Smooth muscle cell (in vitro differentiated cells): ENCODE measurements around the gene BCL6B. TPM values are rescaled to one million over a fixed set of nuclear protein-coding genes. Genes with fewer than 3 reads are reported as not detected.

ENCODE experiments used
- DNase-seq: peaks from one replicate; lab custom pipeline; 2025; ENCODE audit not compliant: unreplicated experiment; lab: John Stamatoyannopoulos, UW
- H2AFZ ChIP-seq: fragments of 200-600 bp; sonication (generic); 2 replicates; pipeline ENCODE4 v1.6.0; 2016; ENCODE audit warnings: antibody characterized with exemption, low read depth, mild to moderate bottlenecking
- H3F3A ChIP-seq: fragments of 200-600 bp; sonication (generic); 2 replicates; pipeline ENCODE4 v1.6.0; 2017; ENCODE audit warnings: antibody characterized with exemption, low read depth
- H3K27ac ChIP-seq: fragments of 200-600 bp; sonication (generic); 2 replicates; pipeline ENCODE4 v1.5.1; 2016; ENCODE audit warnings: low read depth, mild to moderate bottlenecking
- H3K27me3 ChIP-seq: fragments of 200-600 bp; sonication (generic); 2 replicates; pipeline ENCODE4 v1.6.1; 2016; ENCODE audit warnings: low read depth, mild to moderate bottlenecking
- H3K36me3 ChIP-seq: fragments of 200-600 bp; sonication (generic); 2 replicates; pipeline ENCODE4 v1.5.1; 2016; ENCODE audit warnings: low read depth
- H3K4me1 ChIP-seq: fragments of 200-600 bp; sonication (generic); 2 replicates; pipeline ENCODE4 v1.5.1; 2016; ENCODE audit warnings: low read depth
- H3K4me2 ChIP-seq: fragments of 200-600 bp; sonication (generic); 2 replicates; pipeline ENCODE4 v1.6.0; 2016; ENCODE audit warnings: mild to moderate bottlenecking
- H3K4me3 ChIP-seq: fragments of 200-600 bp; sonication (generic); 2 replicates; pipeline ENCODE4 v1.5.1; 2016; ENCODE audit warnings: mild to moderate bottlenecking
- H3K79me2 ChIP-seq: fragments of 200-600 bp; sonication (generic); 2 replicates; pipeline ENCODE4 v1.6.0; 2016; ENCODE audit warnings: low read depth, mild to moderate bottlenecking
- H3K9ac ChIP-seq: fragments of 200-600 bp; sonication (generic); 2 replicates; pipeline ENCODE4 v1.6.0; 2016; ENCODE audit warnings: low read depth
- H3K9me3 ChIP-seq: fragments of 200-600 bp; sonication (generic); replicated peaks from 2 replicates; pipeline ENCODE4 v1.5.1; 2016; ENCODE audit warnings: low read depth
- H4K20me1 ChIP-seq: fragments of 200-600 bp; sonication (generic); 2 replicates; pipeline ENCODE4 v1.6.0; 2016; ENCODE audit warnings: low read depth
- WGBS: methylation state at CpG from one replicate; pipeline ENCODE4 v1.1.7; 2016; ENCODE audit warnings: low lambda C conversion rate; 5-methylcytosine and 5-hydroxymethylcytosine counted together
- polyA plus RNA-seq: library from polyadenylated mRNA; unstranded; fragments of >200 nt; fragmentation: Nextera tagmentation; extraction: Ambion mirVana; gene quantifications from 2 replicates; pipeline ENCODE4 v1.2.1, GENCODE V29; 2016
- total RNA-seq: library from RNA; depleted of rRNA; stranded (reverse); fragments of >200 nt; gene quantifications from 2 replicates; pipeline ENCODE4 v1.2.3, GENCODE V29; 2014
- TF ChIP-seq, protein P1 (sequence below): fragments of 200-600 bp; sonication (generic); IDR thresholded peaks from 2 replicates; pipeline ENCODE4 v1.5.1; 2017; ENCODE audit warnings: borderline replicate concordance, mild to moderate bottlenecking, antibody characterized with exemption; ENCODE audit not compliant: insufficient read depth, poor library complexity, severe bottlenecking

BCL6B gene
- total and polyA plus RNA-seq, 2 experiments from 2014 or later = not detected

DNA sequence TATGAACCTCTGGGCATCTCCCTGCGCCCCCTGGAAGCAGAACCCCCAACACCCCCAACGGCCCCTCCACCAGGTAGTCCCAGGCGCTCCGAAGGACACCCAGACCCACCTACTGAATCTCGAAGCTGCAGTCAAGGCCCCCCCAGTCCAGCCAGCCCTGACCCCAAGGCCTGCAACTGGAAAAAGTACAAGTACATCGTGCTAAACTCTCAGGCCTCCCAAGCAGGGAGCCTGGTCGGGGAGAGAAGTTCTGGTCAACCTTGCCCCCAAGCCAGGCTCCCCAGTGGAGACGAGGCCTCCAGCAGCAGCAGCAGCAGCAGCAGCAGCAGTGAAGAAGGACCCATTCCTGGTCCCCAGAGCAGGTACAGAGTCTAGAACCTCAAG, 1.5 kb downstream of the BCL6B start:
- Histone ChIP-seq H3K79me2 (no peaks in the 10 kb centered on the region), H3K4me1 (peaks cover 7% of the 10 kb centered on the region), H3F3A (peaks cover 4% of the 10 kb centered on the region), H4K20me1 (no peaks in the 10 kb centered on the region), H3K9ac (no peak overlapping the region), H3K27me3 (peaks cover 15% of the 10 kb centered on the region), H3K9me3 (no peaks in the 10 kb centered on the region), H3K27ac (no peak overlapping the region), H2AFZ (no peak overlapping the region), H3K4me3 (no peak overlapping the region), H3K36me3 (no peaks in the 10 kb centered on the region), H3K4me2 (no peak overlapping the region)
- TF ChIP-seq, protein P1, sequence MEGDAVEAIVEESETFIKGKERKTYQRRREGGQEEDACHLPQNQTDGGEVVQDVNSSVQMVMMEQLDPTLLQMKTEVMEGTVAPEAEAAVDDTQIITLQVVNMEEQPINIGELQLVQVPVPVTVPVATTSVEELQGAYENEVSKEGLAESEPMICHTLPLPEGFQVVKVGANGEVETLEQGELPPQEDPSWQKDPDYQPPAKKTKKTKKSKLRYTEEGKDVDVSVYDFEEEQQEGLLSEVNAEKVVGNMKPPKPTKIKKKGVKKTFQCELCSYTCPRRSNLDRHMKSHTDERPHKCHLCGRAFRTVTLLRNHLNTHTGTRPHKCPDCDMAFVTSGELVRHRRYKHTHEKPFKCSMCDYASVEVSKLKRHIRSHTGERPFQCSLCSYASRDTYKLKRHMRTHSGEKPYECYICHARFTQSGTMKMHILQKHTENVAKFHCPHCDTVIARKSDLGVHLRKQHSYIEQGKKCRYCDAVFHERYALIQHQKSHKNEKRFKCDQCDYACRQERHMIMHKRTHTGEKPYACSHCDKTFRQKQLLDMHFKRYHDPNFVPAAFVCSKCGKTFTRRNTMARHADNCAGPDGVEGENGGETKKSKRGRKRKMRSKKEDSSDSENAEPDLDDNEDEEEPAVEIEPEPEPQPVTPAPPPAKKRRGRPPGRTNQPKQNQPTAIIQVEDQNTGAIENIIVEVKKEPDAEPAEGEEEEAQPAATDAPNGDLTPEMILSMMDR = no peak
- 98% methylated on average over 7 of the region's 8 CpGs for WGBS
- DNase-seq = no peak

DNA sequence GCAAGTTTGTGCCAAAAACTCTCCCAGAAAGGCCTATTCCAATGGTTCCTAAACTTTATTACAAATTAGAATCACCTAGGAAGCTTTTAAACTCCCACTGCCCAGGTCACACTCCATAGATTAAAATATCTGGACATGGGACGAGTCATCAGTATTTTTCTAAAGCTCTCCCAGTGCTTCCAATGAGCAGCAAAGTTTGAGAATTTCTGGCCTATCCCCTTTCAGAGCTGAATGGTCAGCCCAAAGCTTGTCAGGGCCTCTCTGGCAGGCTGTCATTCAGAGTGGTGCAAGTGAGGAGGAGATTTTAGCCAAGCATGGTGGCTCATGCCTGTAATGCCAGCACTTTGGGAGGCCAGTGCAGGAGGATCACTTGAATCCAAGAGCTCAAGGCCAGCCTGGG, 2.4 kb downstream of the BCL6B start:
- Histone ChIP-seq H3K36me3 (no peaks in the 10 kb centered on the region), H3K79me2 (no peaks in the 10 kb centered on the region), H3K27me3 (peaks cover 15% of the 10 kb centered on the region), H2AFZ (no peak overlapping the region), H4K20me1 (no peaks in the 10 kb centered on the region), H3K9me3 (no peaks in the 10 kb centered on the region), H3K4me1 (peaks cover 7% of the 10 kb centered on the region), H3K27ac (no peak overlapping the region), H3K4me3 (no peak overlapping the region), H3F3A (peaks cover 4% of the 10 kb centered on the region), H3K4me2 (no peak overlapping the region), H3K9ac (no peak overlapping the region)
- 100% methylated on average over 1 of the region's 1 CpG for WGBS
- TF ChIP-seq, protein P1 = no peak
- no peak for DNase-seq

DNA sequence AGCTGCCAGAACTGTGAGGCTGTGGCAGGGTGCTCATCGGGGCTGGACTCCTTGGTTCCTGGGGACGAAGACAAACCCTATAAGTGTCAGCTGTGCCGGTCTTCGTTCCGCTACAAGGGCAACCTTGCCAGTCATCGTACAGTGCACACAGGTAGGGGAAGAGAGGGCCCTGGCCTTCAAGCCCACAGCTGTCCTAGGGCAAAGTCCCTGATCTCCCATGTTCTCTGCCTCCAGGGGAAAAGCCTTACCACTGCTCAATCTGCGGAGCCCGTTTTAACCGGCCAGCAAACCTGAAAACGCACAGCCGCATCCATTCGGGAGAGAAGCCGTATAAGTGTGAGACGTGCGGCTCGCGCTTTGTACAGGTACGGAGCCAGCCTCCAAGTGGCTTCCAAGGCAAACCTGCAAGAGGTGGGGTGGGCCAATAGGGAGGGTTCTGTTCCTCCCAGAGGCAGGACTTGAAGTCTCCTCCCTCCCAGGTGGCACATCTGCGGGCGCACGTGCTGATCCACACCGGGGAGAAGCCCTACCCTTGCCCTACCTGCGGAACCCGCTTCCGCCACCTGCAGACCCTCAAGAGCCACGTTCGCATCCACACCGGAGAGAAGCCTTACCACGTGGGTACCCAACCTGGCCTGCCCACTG, 3.7 kb downstream of the BCL6B start:
- H3K9ac ChIP-seq = no peak overlapping the region
- TF ChIP-seq, protein P1 = no peak
- H3K4me2 ChIP-seq = no peak overlapping the region
- H3F3A ChIP-seq = no peaks in the 10 kb centered on the region
- H3K79me2 ChIP-seq = no peaks in the 10 kb centered on the region
- no peak overlapping the region for H3K4me3 ChIP-seq
- H4K20me1 ChIP-seq = no peaks in the 10 kb centered on the region
- no peak overlapping the region for H3K27ac ChIP-seq
- peaks cover 3% of the 10 kb centered on the region for H3K4me1 ChIP-seq
- peaks cover 15% of the 10 kb centered on the region for H3K27me3 ChIP-seq
- DNase-seq = no peak
- 92% methylated on average over 25 of the region's 29 CpGs for WGBS
- no peak overlapping the region for H2AFZ ChIP-seq
- no peaks in the 10 kb centered on the region for H3K9me3 ChIP-seq
- H3K36me3 ChIP-seq = no peaks in the 10 kb centered on the region

DNA sequence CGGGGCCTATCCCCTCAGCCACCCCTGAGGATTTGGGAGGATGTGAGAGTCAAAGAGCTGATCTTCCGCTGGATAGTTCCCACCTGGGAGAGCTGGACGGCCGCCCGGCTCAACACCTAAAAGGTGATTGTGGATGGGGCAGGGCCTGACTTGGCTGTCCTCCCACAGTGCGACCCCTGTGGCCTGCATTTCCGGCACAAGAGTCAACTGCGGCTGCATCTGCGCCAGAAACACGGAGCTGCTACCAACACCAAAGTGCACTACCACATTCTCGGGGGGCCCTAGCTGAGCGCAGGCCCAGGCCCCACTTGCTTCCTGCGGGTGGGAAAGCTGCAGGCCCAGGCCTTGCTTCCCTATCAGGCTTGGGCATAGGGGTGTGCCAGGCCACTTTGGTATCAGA, 4.5 kb downstream of the BCL6B start:
- TF ChIP-seq, protein P1 = no peak
- H3K27me3 ChIP-seq = peaks cover 12% of the 10 kb centered on the region
- DNase-seq = no peak
- no peaks in the 10 kb centered on the region for H3K4me1 ChIP-seq
- H3K4me3 ChIP-seq = no peak overlapping the region
- H3F3A ChIP-seq = no peaks in the 10 kb centered on the region
- H3K79me2 ChIP-seq = no peaks in the 10 kb centered on the region
- H3K27ac ChIP-seq = no peak overlapping the region
- no peak overlapping the region for H3K9ac ChIP-seq
- H4K20me1 ChIP-seq = no peaks in the 10 kb centered on the region
- no peak overlapping the region for H2AFZ ChIP-seq
- H3K4me2 ChIP-seq = no peak overlapping the region
- no peaks in the 10 kb centered on the region for H3K36me3 ChIP-seq
- 96% methylated on average over 13 of the region's 13 CpGs for WGBS
- no peaks in the 10 kb centered on the region for H3K9me3 ChIP-seq
